ENCODE measurements around the gene MRPL21. TPM values are rescaled to one million over a fixed set of nuclear protein-coding genes. Genes with fewer than 3 reads are reported as not detected.

MRPL21 gene
- total and polyA plus RNA-seq, 4 donors, result 27.0 to 101 (median 58.3) TPM

- no peak for ATAC-seq (ENCODE audit: insufficient read depth, low FRiP score)
- TF ChIP-seq, protein P1, sequence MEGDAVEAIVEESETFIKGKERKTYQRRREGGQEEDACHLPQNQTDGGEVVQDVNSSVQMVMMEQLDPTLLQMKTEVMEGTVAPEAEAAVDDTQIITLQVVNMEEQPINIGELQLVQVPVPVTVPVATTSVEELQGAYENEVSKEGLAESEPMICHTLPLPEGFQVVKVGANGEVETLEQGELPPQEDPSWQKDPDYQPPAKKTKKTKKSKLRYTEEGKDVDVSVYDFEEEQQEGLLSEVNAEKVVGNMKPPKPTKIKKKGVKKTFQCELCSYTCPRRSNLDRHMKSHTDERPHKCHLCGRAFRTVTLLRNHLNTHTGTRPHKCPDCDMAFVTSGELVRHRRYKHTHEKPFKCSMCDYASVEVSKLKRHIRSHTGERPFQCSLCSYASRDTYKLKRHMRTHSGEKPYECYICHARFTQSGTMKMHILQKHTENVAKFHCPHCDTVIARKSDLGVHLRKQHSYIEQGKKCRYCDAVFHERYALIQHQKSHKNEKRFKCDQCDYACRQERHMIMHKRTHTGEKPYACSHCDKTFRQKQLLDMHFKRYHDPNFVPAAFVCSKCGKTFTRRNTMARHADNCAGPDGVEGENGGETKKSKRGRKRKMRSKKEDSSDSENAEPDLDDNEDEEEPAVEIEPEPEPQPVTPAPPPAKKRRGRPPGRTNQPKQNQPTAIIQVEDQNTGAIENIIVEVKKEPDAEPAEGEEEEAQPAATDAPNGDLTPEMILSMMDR (IDR thresholded peaks at IDR 0.05; ENCODE audit: control extremely low read depth, extremely low read depth), result no peak
- no peak overlapping the region for H3K4me3 ChIP-seq
- no peaks in the 10 kb centered on the region for H3K4me1 ChIP-seq (ENCODE audit: control insufficient read depth in 5 of 5, insufficient read depth in 5 of 5, low read length in 5 of 5)
- no peaks in the 10 kb centered on the region for H3K9me3 ChIP-seq (ENCODE audit: control insufficient read depth in 4 of 4, insufficient read depth in 3 of 4, low read length in 3 of 4)
- DNase-seq, result no peak
- no peak overlapping the region for H3K27ac ChIP-seq (ENCODE audit: low read depth in 1 of 2, low read length in 1 of 2)
- 94 to 97% methylated on average over 5 of the region's 5 CpGs for WGBS, 2 donors
- H3K36me3 ChIP-seq (ENCODE audit: control insufficient read depth in 4 of 4, insufficient read depth in 4 of 4, low read length in 4 of 4), result peaks cover 0 to 2% (median 0%) of the 10 kb centered on the region in 4 donors
- no peaks in the 10 kb centered on the region for H3K27me3 ChIP-seq (ENCODE audit: control insufficient read depth in 3 of 3, insufficient read depth in 3 of 3, low read length in 2 of 3)
- H3K9ac ChIP-seq (ENCODE audit: insufficient read depth in 1 of 2, low read length in 2 of 2), result no peak overlapping the region
These were observed 22.8 kb downstream of the MRPL21 start for GRCh38 chr11:68880851-68881250.

DNA sequence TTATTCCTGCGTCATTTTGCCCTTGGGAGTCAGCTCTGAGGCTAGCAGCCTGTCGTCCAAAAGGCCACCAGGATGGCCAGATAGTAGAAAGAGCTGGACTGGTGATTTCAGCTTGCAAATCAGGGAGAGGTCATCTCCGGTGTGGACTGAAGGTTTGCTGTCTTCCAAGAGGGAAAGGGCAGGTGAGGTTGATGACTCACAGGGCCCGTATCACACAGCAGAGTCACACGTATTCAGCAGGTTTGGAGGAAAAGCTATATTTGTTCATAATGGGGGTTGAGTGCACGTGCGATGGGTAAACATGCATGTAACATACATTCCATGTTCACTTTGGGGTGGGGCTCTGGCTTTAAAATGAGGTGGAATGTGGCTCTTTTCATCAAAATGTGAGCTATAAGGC lies 25.6 kb downstream of the MRPL21 start:
- Histone ChIP-seq H3K9ac (ENCODE audit: insufficient read depth in 1 of 2, low read length in 2 of 2) (no peak overlapping the region), H3K9me3 (ENCODE audit: control insufficient read depth in 4 of 4, insufficient read depth in 3 of 4, low read length in 3 of 4) (no peaks in the 10 kb centered on the region), H3K27ac (ENCODE audit: low read depth in 1 of 2, low read length in 1 of 2) (no peak overlapping the region), H3K27me3 (ENCODE audit: control insufficient read depth in 3 of 3, insufficient read depth in 3 of 3, low read length in 2 of 3) (no peaks in the 10 kb centered on the region), H3K4me1 (ENCODE audit: control insufficient read depth in 5 of 5, insufficient read depth in 5 of 5, low read length in 5 of 5) (peaks cover 0 to 4% (median 0%) of the 10 kb centered on the region in 5 donors), H3K36me3 (ENCODE audit: control insufficient read depth in 4 of 4, insufficient read depth in 4 of 4, low read length in 4 of 4) (peaks cover 0 to 2% (median 0%) of the 10 kb centered on the region in 4 donors), H3K4me3 (no peak overlapping the region)
- DNase-seq (no peak), ATAC-seq (ENCODE audit: insufficient read depth, low FRiP score) (no peak)
- 87 to 94% methylated on average over 7 of the region's 7 CpGs for WGBS, 2 donors
- TF ChIP-seq, protein P1 (IDR thresholded peaks at IDR 0.05; ENCODE audit: control extremely low read depth, extremely low read depth), result no peak

DNA sequence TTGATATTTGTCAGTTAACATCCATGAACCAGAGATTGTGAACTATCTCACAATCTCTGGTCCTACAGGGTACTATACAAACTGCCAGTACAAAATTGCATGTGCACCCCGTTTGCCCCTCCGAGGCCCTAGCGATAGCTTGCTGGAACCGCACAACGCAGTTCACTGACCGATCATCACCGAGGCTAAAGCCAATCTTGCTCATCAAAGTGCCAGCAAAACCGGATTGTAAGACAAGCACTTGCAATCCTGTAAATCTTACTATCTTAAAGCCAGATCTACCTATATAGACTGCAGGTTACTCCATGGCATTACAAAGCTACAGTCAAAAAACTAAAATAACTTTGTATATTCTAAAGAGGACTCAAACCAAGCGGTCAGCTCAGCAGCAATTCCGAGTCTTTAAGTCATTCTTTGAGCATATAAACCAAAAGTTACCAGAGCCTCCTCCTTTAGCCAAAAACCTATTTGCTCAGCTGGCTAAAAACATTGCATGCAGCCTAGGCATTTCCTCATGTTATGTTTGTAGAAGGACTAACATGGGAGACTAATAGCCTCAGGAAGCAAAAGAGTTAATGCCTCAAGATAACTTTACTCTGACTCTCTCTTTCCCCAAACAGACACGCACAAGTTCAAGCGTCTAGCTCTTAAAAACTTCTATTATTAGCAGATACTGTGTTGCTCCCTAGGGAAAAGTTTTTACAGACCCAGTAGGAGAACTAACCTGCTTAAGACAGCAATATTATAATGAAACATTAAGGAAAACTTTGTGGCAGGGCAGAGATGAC lies 31.2 kb downstream of the MRPL21 start:
- no peak overlapping the region for H3K27ac ChIP-seq (ENCODE audit: low read depth in 1 of 2, low read length in 1 of 2)
- no peak for ATAC-seq (ENCODE audit: insufficient read depth, low FRiP score)
- WGBS, 2 donors, result 79 to 90% methylated on average over 12 of the region's 12 CpGs
- no peak overlapping the region for H3K9ac ChIP-seq (ENCODE audit: insufficient read depth in 1 of 2, low read length in 2 of 2)
- DNase-seq, result no peak
- no peaks in the 10 kb centered on the region for H3K27me3 ChIP-seq (ENCODE audit: control insufficient read depth in 3 of 3, insufficient read depth in 3 of 3, low read length in 2 of 3)
- H3K4me1 ChIP-seq (ENCODE audit: control insufficient read depth in 5 of 5, insufficient read depth in 5 of 5, low read length in 5 of 5), result peaks cover 0 to 14% (median 0%) of the 10 kb centered on the region in 5 donors
- no peaks in the 10 kb centered on the region for H3K36me3 ChIP-seq (ENCODE audit: control insufficient read depth in 4 of 4, insufficient read depth in 4 of 4, low read length in 4 of 4)
- H3K4me3 ChIP-seq, result no peak overlapping the region
- TF ChIP-seq, protein P1 (IDR thresholded peaks at IDR 0.05; ENCODE audit: control extremely low read depth, extremely low read depth), result no peak
- no peaks in the 10 kb centered on the region for H3K9me3 ChIP-seq (ENCODE audit: control insufficient read depth in 4 of 4, insufficient read depth in 3 of 4, low read length in 3 of 4)

Data from lung (tissue), 12 donors.